RPMI8226 (cell line): ENCODE results near the gene ARHGAP45.

Experiments used
- DNase-seq: peaks from one replicate; pipeline ENCODE4 v3.0.0-alpha.2; 2015

The ARHGAP45 gene

DNA sequence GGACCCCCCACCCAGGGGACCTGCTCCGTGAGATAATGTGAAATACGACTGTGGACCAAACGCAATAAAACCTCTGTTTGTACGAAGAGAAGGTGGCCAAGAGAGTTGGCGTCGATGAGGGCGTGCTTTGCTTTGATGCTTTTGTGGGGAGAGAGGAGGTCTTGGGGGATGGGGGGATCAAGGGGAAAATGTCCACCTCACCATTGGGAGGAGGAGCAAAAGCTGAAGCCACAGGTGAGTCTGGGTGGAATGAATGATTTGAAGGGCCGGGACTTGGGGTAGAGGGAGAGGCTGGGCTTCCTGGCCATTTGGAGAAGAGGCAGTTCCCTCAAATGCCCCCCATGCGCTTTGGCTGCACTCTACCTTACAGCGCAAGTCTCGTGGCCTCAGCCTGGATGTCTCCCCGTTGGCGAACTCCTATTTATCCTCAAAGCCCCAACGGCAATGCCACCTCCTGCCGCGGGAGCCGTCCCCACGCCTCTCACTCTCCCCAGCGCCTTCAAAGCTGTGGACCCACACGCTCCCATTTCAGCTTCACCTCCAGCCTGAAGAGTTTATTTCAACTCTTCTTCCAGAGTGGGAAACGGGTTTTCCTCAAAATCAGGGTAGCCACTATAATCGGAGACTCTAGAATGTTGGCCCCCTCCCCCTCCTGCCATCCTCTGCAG, 27.9 kb upstream of the ARHGAP45 start:
- DNase-seq: peak; percentile 30

DNA sequence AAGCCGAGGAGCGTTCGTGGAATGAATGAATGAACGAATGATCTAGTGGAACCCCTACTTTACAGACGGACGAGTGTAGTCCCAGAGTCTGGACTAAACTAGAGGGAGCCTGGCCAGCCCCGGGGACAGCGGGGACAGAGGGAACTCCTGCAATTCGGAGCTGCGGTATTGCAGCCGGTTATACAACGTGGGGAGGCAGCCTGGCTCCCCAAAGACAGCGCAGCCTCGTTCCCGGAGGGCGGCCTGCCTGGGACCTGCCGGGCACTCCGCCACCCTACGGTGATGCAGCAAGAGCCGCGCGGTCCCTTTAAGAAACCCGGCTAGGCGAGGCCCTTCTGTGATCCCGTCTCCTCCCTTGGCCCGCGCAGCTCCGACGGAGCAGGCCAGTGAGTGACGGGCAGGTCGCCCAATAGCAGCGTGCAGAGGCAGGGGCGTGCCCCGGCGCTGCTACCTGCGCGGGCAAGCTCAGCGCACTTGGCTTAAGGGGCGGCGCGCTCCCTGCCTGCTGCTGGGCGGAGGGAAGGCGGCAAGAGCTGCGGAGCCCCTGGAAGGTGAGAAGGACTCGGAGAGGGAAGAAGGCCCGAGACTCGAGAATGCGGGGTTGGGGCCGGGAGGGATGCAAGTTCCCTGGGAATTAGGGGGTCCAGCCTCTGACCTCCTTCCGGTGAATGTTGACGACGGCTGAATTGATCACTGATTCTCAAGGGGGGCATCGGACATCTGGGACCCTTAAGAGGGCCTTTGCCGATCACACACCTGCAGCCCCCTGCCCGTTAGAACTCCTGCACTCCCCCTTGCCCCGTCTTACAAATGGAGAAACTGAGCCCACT, 27.1 kb upstream of the ARHGAP45 start, which contains the start of gene ABCA7:
ABCA7 (plus strand) TSS at position 462 of the 830 bp plus-strand sequence. CDS start 1,255 bp downstream, outside the sequence.
- peak; percentile 99 for DNase-seq

DNA sequence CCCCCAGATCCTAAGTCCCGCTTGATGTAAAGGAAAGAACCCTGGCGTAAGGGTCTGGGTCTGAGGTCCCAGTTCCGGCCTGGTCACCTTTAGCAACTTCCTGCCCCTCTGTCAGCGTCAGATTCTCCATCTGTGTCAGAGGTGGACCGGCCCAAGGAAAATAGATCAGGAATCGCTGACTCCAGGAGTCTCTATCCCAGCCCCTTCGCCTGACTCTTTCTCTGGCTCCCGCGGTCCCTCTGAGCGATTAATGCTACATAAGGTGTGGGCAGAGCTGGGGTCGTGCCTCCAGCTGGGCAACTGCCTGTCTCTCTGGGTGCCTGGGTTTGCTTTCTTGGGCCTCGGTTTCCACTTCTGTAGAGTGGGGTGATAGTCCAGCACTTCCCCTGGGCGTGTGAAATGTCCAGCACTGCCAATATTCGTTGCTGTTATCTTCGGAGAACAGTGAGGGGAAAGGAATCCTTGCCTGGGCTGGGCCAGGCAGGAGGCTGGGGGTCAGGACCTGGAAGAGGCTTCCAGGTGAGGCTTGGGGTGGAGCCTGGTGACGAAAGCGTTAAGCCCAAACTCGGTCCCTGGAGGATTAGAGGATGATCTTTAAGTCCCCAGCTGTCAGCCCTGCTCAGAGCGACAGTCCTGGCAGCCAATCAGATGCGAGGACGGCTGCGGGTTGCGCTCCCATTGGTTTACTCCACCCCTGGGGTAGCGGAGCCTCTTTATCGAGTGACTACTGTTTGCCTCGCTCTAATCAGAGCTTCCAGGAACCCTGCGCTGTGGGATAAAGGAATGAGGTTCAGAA, 26.3 kb upstream of the ARHGAP45 start:
- peak; percentile 94 for DNase-seq

DNA sequence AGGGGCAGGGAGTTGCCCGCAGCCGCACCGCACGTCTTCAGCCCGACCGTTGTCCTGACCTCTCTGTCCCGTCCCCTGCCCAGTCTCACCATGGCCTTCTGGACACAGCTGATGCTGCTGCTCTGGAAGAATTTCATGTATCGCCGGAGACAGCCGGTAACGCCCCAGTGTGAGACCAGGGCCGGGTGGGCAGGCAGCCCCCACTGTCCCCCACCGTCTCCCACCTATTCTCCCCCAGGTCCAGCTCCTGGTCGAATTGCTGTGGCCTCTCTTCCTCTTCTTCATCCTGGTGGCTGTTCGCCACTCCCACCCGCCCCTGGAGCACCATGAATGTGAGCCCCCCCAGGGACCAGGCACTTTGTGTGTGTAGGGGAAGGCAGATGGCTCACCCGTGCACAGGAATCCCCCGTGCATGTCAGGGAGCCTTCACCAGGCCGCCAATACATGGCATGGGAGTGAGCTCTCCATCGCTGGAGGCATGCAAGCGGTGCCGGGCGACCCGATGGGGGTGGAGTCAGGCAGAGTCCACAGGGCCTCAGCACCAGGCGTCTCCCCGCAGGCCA, 25.6 kb upstream of the ARHGAP45 start:
- no peak for DNase-seq

DNA sequence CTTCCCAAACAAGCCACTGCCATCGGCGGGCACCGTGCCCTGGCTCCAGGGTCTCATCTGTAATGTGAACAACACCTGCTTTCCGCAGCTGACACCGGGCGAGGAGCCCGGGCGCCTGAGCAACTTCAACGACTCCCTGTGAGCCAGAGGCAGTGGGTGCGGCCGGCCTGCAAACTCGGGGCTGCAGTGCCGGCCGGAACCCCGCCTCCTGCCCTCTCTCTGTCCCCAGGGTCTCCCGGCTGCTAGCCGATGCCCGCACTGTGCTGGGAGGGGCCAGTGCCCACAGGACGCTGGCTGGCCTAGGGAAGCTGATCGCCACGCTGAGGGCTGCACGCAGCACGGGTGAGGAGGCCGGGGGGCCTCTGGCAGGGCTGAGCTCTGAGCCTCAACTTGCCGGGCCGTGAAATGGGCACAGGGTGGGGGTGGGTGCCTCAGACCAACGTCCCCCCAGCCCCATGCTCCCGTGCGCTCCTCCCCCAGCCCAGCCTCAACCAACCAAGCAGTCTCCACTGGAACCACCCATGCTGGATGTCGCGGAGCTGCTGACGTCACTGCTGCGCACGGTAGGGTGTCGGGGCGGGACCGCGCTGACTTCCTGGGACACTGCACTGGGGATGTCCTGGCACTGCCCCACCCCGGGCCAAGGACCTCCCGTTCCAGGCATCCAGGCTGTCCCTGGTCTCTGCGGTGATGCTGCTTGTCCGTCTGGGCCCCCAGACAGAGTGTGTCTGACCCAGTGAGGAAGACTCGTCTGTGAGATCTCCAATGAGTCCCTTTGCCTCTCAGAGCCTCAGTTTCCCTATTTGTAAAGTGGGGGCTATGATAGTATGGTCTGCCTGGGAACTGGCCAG, 24.9 kb upstream of the ARHGAP45 start:
- no peak for DNase-seq

- no peak for DNase-seq
Observed at GRCh38 chr19:1042689-1043511, 24.1 kb upstream of the ARHGAP45 start.

- DNase-seq: peak; percentile 41
Observed at GRCh38 chr19:1045247-1045603, 21.7 kb upstream of the ARHGAP45 start.

DNA sequence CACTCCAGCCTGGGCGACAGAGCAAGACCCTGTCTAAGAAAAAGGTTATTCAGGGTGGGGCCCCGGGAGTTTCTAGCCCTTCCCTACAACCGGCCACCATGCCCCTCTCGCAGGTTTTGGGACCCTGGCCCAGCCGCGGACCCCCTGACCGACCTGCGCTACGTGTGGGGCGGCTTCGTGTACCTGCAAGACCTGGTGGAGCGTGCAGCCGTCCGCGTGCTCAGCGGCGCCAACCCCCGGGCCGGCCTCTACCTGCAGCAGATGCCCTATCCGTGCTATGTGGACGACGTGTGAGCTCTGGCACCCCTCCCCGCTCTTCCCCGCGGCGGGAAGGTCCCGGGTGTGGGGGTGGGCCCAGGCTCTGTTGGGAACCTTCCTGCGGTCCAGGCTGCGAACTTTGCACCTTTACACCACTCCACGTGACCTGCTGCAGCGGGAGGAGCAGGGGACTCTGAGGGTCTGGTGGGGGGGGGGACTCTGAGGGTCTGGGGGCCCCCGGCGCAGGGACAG, 20.8 kb upstream of the ARHGAP45 start:
- no peak for DNase-seq

DNA sequence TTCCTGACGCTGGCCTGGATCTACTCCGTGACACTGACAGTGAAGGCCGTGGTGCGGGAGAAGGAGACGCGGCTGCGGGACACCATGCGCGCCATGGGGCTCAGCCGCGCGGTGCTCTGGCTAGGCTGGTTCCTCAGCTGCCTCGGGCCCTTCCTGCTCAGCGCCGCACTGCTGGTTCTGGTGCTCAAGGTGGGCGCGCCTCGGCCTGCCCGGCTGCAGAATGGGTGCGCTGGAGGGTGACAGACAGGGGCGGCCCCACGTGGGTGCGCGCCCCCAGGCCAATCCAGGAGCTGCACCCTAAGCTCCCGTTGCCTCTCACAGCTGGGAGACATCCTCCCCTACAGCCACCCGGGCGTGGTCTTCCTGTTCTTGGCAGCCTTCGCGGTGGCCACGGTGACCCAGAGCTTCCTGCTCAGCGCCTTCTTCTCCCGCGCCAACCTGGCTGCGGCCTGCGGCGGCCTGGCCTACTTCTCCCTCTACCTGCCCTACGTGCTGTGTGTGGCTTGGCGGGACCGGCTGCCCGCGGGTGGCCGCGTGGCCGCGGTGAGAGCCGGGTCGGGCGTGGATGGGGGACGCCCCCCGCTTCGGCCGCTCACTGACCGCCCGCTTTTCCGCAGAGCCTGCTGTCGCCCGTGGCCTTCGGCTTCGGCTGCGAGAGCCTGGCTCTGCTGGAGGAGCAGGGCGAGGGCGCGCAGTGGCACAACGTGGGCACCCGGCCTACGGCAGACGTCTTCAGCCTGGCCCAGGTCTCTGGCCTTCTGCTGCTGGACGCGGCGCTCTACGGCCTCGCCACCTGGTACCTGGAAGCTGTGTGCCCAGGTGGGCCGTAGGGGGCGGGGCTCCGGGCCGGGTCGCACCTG, 19.9 kb upstream of the ARHGAP45 start:
- DNase-seq: no peak

DNA sequence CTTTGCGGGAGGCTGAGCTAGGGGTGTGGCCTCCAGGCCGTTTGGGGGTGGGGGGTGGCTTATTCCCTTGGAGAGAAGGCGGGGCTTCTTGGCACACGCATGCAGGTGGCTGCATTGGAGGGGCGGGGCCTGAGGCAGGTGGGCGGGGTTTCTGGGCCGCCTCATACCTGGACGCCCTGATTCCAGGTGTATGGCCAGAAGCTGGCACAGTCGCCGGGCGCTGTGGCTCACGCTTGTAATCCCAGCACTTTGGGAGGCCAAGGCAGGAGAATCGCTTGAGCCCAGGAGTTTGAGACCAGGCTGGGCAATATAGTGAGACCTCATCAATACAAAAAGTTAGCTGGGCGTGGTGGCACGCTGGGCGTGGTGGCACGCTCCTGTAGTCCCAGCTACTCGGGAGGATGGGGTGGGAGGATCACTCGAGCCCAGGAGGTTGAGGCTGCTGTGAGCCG, 19.2 kb upstream of the ARHGAP45 start:
- no peak for DNase-seq

DNA sequence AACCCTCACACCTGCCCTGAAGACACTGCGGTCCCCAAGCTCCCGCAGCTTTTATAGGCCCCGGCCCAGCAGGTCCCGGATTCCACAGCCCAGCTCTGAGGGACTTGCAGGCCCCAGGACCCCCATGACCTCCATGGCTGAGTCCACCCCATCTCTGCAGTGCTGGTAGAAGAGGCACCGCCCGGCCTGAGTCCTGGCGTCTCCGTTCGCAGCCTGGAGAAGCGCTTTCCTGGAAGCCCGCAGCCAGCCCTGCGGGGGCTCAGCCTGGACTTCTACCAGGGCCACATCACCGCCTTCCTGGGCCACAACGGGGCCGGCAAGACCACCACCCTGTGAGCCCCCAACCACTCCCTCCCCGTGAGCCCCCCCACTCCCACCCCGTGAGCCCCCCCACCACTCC, 17.9 kb upstream of the ARHGAP45 start:
- DNase-seq: no peak

DNA sequence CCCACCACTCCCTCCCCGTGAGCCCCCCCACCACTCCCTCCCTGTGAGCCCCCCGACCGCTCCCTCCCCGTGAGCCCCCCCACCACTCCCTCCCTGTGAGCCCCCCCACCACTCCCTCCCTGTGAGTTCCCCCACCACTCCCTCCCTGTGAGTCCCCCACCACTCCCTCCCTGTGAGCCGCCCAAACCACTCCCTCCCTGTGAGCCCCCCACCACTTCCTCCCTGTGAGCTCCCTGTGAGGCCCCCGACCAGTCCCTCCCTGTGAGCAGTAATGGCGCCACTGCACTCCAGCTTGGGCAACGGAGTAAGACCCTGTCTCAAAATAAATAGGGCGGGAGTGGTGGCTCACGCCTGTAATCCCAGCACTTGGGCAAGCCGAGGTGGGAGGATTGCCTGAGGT, 17.2 kb upstream of the ARHGAP45 start:
- DNase-seq: no peak

DNA sequence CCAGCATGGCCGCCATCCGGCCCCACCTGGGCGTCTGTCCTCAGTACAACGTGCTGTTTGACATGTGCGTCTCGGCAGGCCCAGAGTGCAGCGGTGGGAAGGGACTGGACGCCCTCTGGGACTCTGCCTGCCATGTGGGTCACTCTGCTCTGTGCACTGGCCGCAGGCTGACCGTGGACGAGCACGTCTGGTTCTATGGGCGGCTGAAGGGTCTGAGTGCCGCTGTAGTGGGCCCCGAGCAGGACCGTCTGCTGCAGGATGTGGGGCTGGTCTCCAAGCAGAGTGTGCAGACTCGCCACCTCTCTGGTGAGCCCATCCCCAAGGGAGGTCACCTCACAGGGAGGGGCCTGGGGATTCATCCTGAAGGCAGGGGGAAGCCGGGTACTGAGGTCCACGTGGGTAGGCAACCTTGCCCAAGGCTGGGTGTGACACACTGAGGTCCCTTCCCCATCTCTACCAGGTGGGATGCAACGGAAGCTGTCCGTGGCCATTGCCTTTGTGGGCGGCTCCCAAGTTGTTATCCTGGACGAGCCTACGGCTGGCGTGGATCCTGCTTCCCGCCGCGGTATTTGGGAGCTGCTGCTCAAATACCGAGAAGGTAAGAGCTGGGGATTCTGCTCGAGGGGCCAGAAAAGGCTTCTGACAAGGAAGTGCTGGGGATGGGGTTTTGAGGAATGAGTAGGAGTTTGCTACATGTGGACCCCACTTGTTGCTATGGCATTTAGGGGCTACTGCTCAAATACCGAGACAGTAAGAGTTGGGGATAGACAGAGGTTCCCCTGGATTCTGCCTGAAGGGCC, 15.8 kb upstream of the ARHGAP45 start:
- no peak for DNase-seq

GRCh38 chr19:1051791-1052190, 15.2 kb upstream of the ARHGAP45 start:
- no peak for DNase-seq

DNA sequence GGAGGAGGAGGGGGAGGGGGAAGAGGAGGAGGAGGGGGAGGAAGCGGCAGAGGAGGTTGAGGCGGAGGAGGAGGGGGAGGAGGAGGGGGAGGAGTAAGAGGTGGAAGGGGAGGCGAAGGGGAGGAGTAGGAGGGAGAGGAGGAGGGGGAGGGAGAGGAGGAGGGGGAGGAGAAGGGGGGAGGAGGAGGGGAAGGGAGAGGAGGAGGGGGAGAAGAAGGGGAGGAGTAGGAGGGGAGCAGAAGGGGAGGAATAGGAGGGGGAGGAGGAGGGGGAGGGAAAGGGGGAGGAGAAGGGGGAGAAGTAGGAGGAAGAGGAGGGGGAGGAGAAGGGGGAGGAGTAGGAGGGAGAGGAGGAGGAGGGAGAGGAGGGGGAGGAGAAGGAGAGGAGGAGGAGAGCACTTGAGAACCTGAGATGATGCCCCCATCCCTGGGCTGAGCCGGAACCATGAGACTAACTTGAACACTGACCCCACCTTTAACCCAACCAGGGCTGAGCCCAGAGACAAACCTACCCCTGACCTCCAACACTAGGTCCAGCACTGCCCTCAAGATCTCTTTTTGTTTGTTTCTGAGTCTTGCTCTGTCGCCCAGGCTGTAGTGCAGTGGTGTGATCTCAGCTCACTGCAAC, 14.5 kb upstream of the ARHGAP45 start:
- DNase-seq: no peak

DNA sequence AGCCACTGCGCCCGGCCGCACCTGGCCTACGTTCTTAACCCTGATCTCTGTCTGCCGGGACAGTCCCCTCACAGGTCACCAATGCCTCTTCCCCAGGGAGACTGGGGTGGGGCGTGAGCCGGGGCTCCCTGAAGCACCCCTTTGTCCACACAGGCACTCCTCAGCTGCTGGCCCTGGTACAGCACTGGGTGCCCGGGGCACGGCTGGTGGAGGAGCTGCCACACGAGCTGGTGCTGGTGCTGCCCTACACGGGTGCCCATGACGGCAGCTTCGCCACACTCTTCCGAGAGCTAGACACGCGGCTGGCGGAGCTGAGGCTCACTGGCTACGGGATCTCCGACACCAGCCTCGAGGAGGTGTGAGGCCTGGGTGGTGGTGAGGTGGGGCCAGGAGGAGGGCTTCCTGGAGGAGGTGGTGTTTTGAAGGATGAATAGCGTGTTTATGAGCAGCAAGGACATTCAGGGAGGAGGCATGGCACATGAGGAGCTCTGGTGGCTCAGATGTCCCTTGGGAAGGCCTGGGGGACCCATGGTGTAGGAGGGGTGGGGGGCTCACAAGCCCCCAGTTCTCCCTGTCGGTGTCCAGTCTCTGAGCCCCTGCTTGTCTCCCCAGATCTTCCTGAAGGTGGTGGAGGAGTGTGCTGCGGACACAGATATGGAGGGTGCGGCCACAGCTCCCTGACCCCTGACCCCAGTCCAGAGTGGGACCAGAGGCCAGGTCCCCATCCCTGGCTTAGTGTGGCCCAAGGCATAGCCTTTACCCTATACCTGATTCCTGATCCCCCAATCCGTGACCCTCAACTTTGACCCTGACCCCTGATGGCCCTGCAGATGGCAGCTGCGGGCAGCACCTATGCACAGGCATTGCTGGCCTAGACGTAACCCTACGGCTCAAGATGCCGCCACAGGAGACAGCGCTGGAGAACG, 13.5 kb upstream of the ARHGAP45 start:
- DNase-seq: no peak
